ENCODE data around the gene ANO4.

DNA sequence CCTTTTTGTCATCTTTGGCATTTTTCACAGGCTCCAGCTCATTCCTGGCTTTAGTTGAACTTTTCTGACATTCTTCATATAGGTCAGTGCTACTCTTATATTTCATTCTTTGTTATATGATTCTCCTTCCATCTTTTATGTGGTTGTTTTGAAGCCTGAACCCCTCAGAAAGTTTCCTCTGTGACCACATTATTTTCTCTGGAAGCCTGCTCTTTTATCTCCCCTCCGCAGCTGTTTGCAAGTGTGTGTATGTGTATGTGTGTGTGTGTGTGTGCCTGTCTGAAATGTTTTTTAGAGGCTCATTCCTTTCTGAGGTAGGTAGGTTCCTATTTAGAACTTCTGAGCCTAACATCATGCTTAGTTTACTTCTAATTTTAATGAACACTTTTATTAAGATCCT lies 47.6 kb downstream of the ANO4 start:
- no peak for TF ChIP-seq YY1 (IDR thresholded peaks at IDR 0.05; ENCODE audit: insufficient read depth, insufficient read length)
- no peak for TF ChIP-seq SUZ12 (IDR thresholded peaks at IDR 0.05; ENCODE audit: extremely low read depth, insufficient read depth, insufficient read length)
- TF ChIP-seq ZNF274 (IDR thresholded peaks at IDR 0.05; ENCODE audit: low read depth, low read length) = no peak

Data from NT2/D1 (cell line).